ENCODE measurements around the gene VASP. TPM values are rescaled to one million over a fixed set of nuclear protein-coding genes. Genes with fewer than 3 reads are reported as not detected.

The VASP gene
- total and polyA plus RNA-seq, 2 donors (not counting 3 experiments of a cell fraction or from before 2014, with no cell fraction given) = 94.3 to 154 TPM

DNA sequence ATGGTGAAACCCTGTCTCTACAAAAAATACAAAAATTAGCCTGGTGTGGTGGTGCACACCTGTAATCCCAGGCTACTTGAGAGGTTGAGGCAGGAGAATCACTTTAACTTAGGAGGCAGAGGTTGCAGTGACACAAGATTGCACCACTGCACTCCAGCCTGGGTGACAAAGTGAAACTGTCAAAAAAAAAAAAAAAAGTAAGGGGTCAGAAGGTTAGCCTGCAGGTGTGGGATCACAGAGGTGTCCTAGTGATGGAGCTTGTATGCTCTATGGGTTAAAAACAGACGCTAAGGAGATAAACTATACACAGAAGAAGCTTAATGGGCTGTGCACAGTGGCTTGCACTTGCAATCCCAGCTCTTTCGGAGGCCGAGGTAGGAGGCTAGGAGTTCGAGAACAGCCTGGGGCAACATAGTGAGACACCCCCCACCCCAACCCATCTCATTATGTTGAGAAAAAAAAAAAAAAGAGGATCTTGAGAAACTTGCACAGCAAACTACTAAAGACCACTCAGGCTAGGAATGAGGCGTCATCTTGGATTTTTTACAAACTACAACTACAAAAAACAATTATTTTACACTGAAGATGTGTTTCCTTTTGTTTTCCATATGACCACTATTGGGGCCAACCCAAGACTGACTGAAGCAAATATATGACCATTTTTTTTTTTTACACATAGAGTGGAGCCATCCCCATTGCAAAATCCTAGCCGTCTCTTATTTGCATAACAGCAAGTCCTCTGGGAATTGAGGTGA, 31.6 kb upstream of the VASP start:
- DNase-seq (ENCODE audit: low read depth, low spot score) (no peak), FAIRE-seq (no peak)
- H3K9me3 ChIP-seq (replicated peaks; ENCODE audit: control insufficient read depth, insufficient read depth, low read length) = no peaks in the 10 kb centered on the region
- intact Hi-C loops (cut with micrococcal nuclease) = no loop called here
- no peak overlapping the region for H3K9ac ChIP-seq (replicated peaks; ENCODE audit: extremely low read depth, insufficient read depth, low read length)
- no peaks in the 10 kb centered on the region for H4K20me1 ChIP-seq (replicated peaks; ENCODE audit: control insufficient read depth, extremely low read depth, insufficient read depth, low read length)
- peaks cover 3% of the 10 kb centered on the region for H3K4me1 ChIP-seq (ENCODE audit: control insufficient read depth, extremely low read depth, insufficient read depth, low read length)
- POLR2A ChIA-PET = no interaction called here
- H2AFZ ChIP-seq (ENCODE audit: low read depth, low read length) = no peak overlapping the region
- no peak for TF ChIP-seq POLR2AphosphoS5 (IDR thresholded peaks at IDR 0.05; ENCODE audit: insufficient read depth, low read depth, low read length)
- TF ChIP-seq, protein P1, sequence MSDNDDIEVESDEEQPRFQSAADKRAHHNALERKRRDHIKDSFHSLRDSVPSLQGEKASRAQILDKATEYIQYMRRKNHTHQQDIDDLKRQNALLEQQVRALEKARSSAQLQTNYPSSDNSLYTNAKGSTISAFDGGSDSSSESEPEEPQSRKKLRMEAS (IDR thresholded peaks at IDR 0.05; ENCODE audit: insufficient read depth, insufficient read length) = no peak
- TF ChIP-seq EZH2 (IDR thresholded peaks at IDR 0.05; ENCODE audit: borderline replicate concordance, low read depth, low read length, severe bottlenecking) = no peak
- TF ChIP-seq JUN (IDR thresholded peaks at IDR 0.05; ENCODE audit: borderline replicate concordance, insufficient read depth, insufficient read length, low read depth) = no peak
- TF ChIP-seq POLR2A (IDR thresholded peaks at IDR 0.05; ENCODE audit: low read depth, low read length) = no peak
- no peak for TF ChIP-seq CTCF (IDR thresholded peaks at IDR 0.05; ENCODE audit: extremely low read depth in 1 of 2, insufficient read depth in 1 of 2, low read depth in 1 of 2, low read length in 2 of 2)
- no peak for TF ChIP-seq GATA2 (IDR thresholded peaks at IDR 0.05; ENCODE audit: insufficient read depth, insufficient read length, low read depth, low read length)
- no peak for TF ChIP-seq FOS (IDR thresholded peaks at IDR 0.05; ENCODE audit: borderline replicate concordance, insufficient read depth, low read length)
- TF ChIP-seq MYC (IDR thresholded peaks at IDR 0.05; ENCODE audit: low read depth, low read length) = no peak
- CTCF ChIA-PET = interaction anchor here (1.0 to 9.3 kb wide), 6 partner anchors 10 to 74 kb away, joined by 3 to 891 read pairs (median 4); no protein-coding TSS in a partner anchor
- no peak overlapping the region for H3K27ac ChIP-seq (ENCODE audit: insufficient read depth, low read depth, low read length)
- no peaks in the 10 kb centered on the region for H3K36me3 ChIP-seq (ENCODE audit: control insufficient read depth in 2 of 2, extremely low read depth in 1 of 2, insufficient read depth in 2 of 2, low read length in 2 of 2)
- no peaks in the 10 kb centered on the region for H3K9me1 ChIP-seq (replicated peaks; ENCODE audit: control insufficient read depth, extremely low read depth, insufficient read depth, low read length)
- no peaks in the 10 kb centered on the region for H3K79me2 ChIP-seq (ENCODE audit: control insufficient read depth, insufficient read depth, low read length)
- BruUV-seq (replicated peaks) = no TSS peak
- dilution Hi-C loops (cut with MboI; ENCODE audit: extremely low pct_ligation_motif_present, low sequenced_read_pairs) = no loop called here
- no peak overlapping the region for H3K4me3 ChIP-seq (replicated peaks in 1 of 3; ENCODE audit: insufficient read depth in 1 of 3, low read depth in 1 of 3, low read length in 3 of 3)
- H3K4me2 ChIP-seq (ENCODE audit: insufficient read depth, low read length) = no peak overlapping the region
- no peaks in the 10 kb centered on the region for H3K27me3 ChIP-seq (ENCODE audit: control insufficient read depth in 2 of 2, insufficient read depth in 2 of 2, low read length in 2 of 2)
